GM12864 (cell line): ENCODE data around the gene CBX7.

ENCODE experiments used
- DNase-seq: peaks from one replicate; pipeline ENCODE4 v3.0.0-alpha.2; 2011; ENCODE audit warnings: low read depth
- H3K4me3 ChIP-seq: 2 replicates; pipeline ENCODE4 v1.5.1; 2011; ENCODE audit warnings: mild to moderate bottlenecking, low read depth, low read length, control low read depth
- CTCF ChIP-seq: IDR thresholded peaks from 2 replicates; pipeline ENCODE4 v1.5.1; 2011; ENCODE audit warnings: low read depth, mild to moderate bottlenecking, moderate library complexity, low read length, control low read depth, inconsistent platforms; ENCODE audit errors: missing control alignments

The CBX7 gene

GRCh38 chr22:39178206-39179111 is 26.0 kb upstream of the CBX7 start:
- no peak for TF ChIP-seq CTCF
- H3K4me3 ChIP-seq = no peak overlapping the region
- DNase-seq = no peak

GRCh38 chr22:39177791-39178190 is 25.3 kb upstream of the CBX7 start:
- TF ChIP-seq CTCF = no peak
- H3K4me3 ChIP-seq = no peak overlapping the region
- no peak for DNase-seq

GRCh38 chr22:39177456-39177775 is 24.9 kb upstream of the CBX7 start:
- no peak for DNase-seq
- no peak overlapping the region for H3K4me3 ChIP-seq
- no peak for TF ChIP-seq CTCF

GRCh38 chr22:39176714-39177455 is 24.4 kb upstream of the CBX7 start:
- H3K4me3 ChIP-seq = no peak overlapping the region
- TF ChIP-seq CTCF = no peak
- DNase-seq = no peak

DNA sequence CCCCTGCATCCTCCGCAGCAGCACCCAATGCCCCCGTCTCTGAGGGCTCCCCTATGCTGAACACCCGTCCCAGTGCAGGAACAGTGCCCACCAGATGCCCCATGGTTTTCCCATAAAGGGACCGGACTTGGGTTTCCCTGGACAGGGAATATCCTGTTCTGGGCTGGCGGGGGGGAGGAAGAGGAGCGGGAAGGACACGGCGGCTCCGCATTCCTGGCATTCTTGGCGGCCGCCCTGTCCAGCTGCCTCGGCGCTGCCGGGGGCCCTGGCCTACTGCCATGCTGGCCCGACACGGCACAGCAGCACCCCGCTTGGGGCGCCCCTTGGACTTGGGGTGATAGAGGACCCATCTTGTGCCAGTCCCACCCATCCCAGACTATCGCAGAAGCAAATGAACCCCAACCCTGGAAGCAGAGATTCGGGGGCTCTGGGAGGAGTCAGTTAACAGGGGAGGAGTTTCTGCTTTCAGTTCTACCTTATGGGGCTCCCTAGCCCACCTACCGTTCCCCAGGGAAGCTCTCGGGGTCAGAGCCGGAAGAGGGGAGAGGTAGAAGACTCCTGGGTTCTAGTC is 23.7 kb upstream of the CBX7 start:
- no peak for TF ChIP-seq CTCF
- no peak for DNase-seq
- H3K4me3 ChIP-seq = no peak overlapping the region

DNA sequence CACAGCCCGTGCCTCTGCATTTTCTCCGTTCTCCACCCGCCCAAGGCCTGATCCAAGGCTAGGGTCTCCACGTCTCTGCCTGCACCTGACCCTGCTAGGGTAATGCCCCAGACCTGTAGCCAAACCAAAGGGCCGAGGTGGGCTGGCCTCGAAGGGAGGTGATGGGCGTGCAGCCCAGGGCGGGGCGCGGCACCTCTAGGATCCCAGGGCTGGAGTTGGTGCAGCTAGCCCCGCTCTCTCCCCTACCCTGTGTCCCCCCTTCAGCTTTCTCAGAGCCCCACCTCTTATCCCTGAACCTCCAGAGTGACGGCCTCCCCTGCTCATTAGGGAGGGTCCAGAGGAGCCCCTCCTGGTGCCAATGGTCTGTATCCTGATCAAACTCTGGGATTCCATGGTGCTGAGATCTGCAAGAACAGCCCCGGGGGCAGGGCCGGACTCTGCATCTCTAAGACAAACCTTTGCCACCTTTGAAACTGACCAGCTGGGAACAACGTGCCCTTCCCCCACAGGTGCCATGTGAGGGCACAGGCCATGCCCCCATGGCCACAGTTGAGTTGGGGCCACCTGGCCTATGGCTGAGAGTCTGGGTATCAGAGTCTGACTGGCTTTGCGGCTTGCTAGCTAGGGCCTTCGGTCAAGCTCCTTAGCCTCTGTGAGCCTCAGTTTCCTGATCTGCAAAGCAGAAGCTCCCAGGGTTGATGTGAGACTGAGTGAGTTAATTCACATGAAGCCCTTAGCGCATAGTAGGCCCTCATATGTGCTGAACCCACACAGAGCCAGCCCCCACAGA is 23.1 kb upstream of the CBX7 start:
- DNase-seq = no peak

More for the DNA sequence above, 23.1 kb upstream of the CBX7 start:
- no peak overlapping the region for H3K4me3 ChIP-seq
- TF ChIP-seq CTCF = no peak
